HepG2 (cell line): ENCODE data around the gene RTF1. TPM values are rescaled to one million over a fixed set of nuclear protein-coding genes. Genes with fewer than 3 reads are reported as not detected.

ENCODE experiments used
- AHR ChIP-seq: IDR thresholded peaks from 2 replicates; pipeline ENCODE4 v1.6.1; 2018; ENCODE audit warnings: missing genetic modification reagents, missing compliant biosample characterization
- ARNT2 ChIP-seq: sonication (generic); formaldehyde crosslinking; IDR thresholded peaks from 2 replicates; pipeline ENCODE4 v1.8.0; 2022; ENCODE audit warnings: mild to moderate bottlenecking, low read depth, missing genetic modification reagents, moderate library complexity
- CBX5 ChIP-seq: sonication (generic); formaldehyde crosslinking; IDR thresholded peaks from 2 replicates; pipeline ENCODE4 v1.4.0; 2020; ENCODE audit warnings: missing genetic modification reagents, borderline replicate concordance
- DNMT1 ChIP-seq: sonication (generic); formaldehyde crosslinking; IDR thresholded peaks from 2 replicates; pipeline ENCODE4 v1.5.1; 2020; ENCODE audit warnings: mild to moderate bottlenecking, missing genetic modification reagents
- ELF1 ChIP-seq: sonication (generic); formaldehyde crosslinking; IDR thresholded peaks from 2 replicates; pipeline ENCODE4 v1.4.0; 2020; ENCODE audit warnings: missing genetic modification reagents
- KDM5A ChIP-seq: fragments of 200-600 bp; sonication (generic); IDR thresholded peaks from 2 replicates; pipeline ENCODE4 v1.7.0; 2018; ENCODE audit warnings: antibody characterized with exemption, mild to moderate bottlenecking, low read length, borderline replicate concordance
- KLF16 ChIP-seq, 2 experiments: sonication (generic) in 1 of 2; formaldehyde crosslinking in 1 of 2; IDR thresholded peaks; 2 replicates each; pipeline versions ENCODE4 v1.6.1 to v1.8.0; 2016 to 2023; ENCODE audit warnings: missing genetic modification reagents in 2 of 2, missing compliant biosample characterization in 1 of 2
- MZF1 ChIP-seq: sonication (generic); formaldehyde crosslinking; IDR thresholded peaks from 2 replicates; pipeline ENCODE4 v1.8.1; 2023; ENCODE audit warnings: mild to moderate bottlenecking, missing genetic modification reagents, borderline replicate concordance
- NONO ChIP-seq, 2 experiments: fragments of 450-650 bp in 1 of 2; sonication (generic) in 1 of 2; formaldehyde crosslinking in 1 of 2; IDR thresholded peaks in 1 of 2; conservative IDR thresholded peaks in 1 of 2; 2 replicates each; pipeline versions ENCODE4 v1.6.1 to v1.8.0; 2017 to 2022; ENCODE audit warnings: mild to moderate bottlenecking in 1 of 2, missing genetic modification reagents in 1 of 2, moderate library complexity in 1 of 2
- PAX8 ChIP-seq: sonication (generic); formaldehyde crosslinking; IDR thresholded peaks from 2 replicates; pipeline ENCODE4 v1.8.0; 2022; ENCODE audit warnings: mild to moderate bottlenecking, missing genetic modification reagents, borderline replicate concordance
- RCOR2 ChIP-seq: IDR thresholded peaks from 2 replicates; pipeline ENCODE4 v1.6.1; 2016; ENCODE audit warnings: missing biosample characterization, missing genetic modification reagents
- REXO4 ChIP-seq: sonication (generic); formaldehyde crosslinking; IDR thresholded peaks from 2 replicates; pipeline ENCODE4 v1.8.0; 2022; ENCODE audit warnings: missing genetic modification reagents, mild to moderate bottlenecking, borderline replicate concordance
- SKI ChIP-seq: fragments of 450-650 bp; IDR thresholded peaks from one replicate; pipeline ENCODE4 v1.6.1; 2018; ENCODE audit warnings: mild to moderate bottlenecking; ENCODE audit not compliant: partially characterized antibody
- SOX13 ChIP-seq, 3 experiments: fragments of 450-650 bp in 1 of 3; sonication (generic) in 1 of 3; formaldehyde crosslinking in 1 of 3; IDR thresholded peaks in 2 of 3; conservative IDR thresholded peaks in 1 of 3; 2 replicates each; pipeline versions ENCODE4 v1.5.0 to v1.6.1; 2016 to 2020; ENCODE audit warnings: antibody characterized with exemption in 1 of 3, mild to moderate bottlenecking in 1 of 3, missing compliant biosample characterization in 1 of 3, missing genetic modification reagents in 1 of 3, moderate library complexity in 1 of 3
- SRSF9 ChIP-seq: fragments of 200-400 bp; formaldehyde crosslinking; IDR thresholded peaks from 2 replicates; pipeline ENCODE4 v1.6.1; 2018; ENCODE audit warnings: borderline replicate concordance, mild to moderate bottlenecking, low read depth, low read length; ENCODE audit not compliant: insufficient read depth, poor library complexity, severe bottlenecking
- TMF1 ChIP-seq: sonication (generic); formaldehyde crosslinking; IDR thresholded peaks from 2 replicates; pipeline ENCODE4 v1.8.1; 2022; ENCODE audit warnings: low read depth, missing genetic modification reagents
- ZNF234 ChIP-seq: sonication (generic); formaldehyde crosslinking; conservative IDR thresholded peaks from 2 replicates; pipeline ENCODE4 v1.5.1; 2020; ENCODE audit warnings: mild to moderate bottlenecking, missing genetic modification reagents
- ZNF3 ChIP-seq: IDR thresholded peaks from 2 replicates; pipeline ENCODE4 v1.7.0; 2017; ENCODE audit warnings: inconsistent platforms
- ZNF337 ChIP-seq: sonication (generic); formaldehyde crosslinking; IDR thresholded peaks from 2 replicates; pipeline ENCODE4 v1.5.1; 2020; ENCODE audit warnings: missing genetic modification reagents, low read depth, mild to moderate bottlenecking, borderline replicate concordance
- ZNF513 ChIP-seq: sonication (generic); formaldehyde crosslinking; conservative IDR thresholded peaks from 2 replicates; pipeline ENCODE4 v1.5.0; 2020; ENCODE audit warnings: missing genetic modification reagents
- ZNF572 ChIP-seq: sonication (generic); formaldehyde crosslinking; IDR thresholded peaks from 2 replicates; pipeline ENCODE4 v1.5.1; 2020; ENCODE audit warnings: mild to moderate bottlenecking, missing genetic modification reagents
- ZNF687 ChIP-seq: sonication (generic); formaldehyde crosslinking; IDR thresholded peaks from 2 replicates; pipeline ENCODE4 v1.5.1; 2020; ENCODE audit warnings: mild to moderate bottlenecking, missing genetic modification reagents, moderate library complexity
- ZNF720 ChIP-seq: sonication (generic); formaldehyde crosslinking; IDR thresholded peaks from 2 replicates; pipeline ENCODE4 v1.4.0; 2020; ENCODE audit warnings: missing genetic modification reagents
- ZNF790 ChIP-seq: sonication (generic); formaldehyde crosslinking; IDR thresholded peaks from 2 replicates; pipeline ENCODE4 v1.8.0; 2022; ENCODE audit warnings: missing genetic modification reagents, mild to moderate bottlenecking, borderline replicate concordance
- polyA plus RNA-seq, 8 experiments: library from polyadenylated mRNA; depleted of rRNA in 3 of 8; stranded (reverse) in 7 of 8; unstranded in 1 of 8; fragments of >200 nt; fragmentation: Illumina TruSeq in 4 of 8; extraction: Trizol in 4 of 8; gene quantifications; 2 replicates each; pipeline versions ENCODE4 v1.2.1 to v1.2.3, GENCODE V29; 2011 to 2016; ENCODE audit warnings: low read depth in 4 of 8, missing spikeins in 1 of 8, mixed read lengths in 1 of 8; ENCODE audit not compliant: insufficient read depth in 1 of 8
- total RNA-seq, 5 experiments: library from RNA; depleted of rRNA; stranded (reverse); fragments of >200 nt; fragmentation: Illumina TruSeq; extraction: Trizol; gene quantifications; 2 replicates each; pipeline ENCODE4 v1.2.3, GENCODE V29; 2016; ENCODE audit warnings: low read depth in 1 of 5

RTF1 gene
- total and polyA plus RNA-seq, 2 of the 13 experiments (the other 11 are each of a cell fraction or from before 2014, with no cell fraction given) = 13.9 to 17.9 TPM

- no peak for TF ChIP-seq CBX5 (CRISPR knock-in tag)
- TF ChIP-seq AHR (CRISPR knock-in tag) = no peak
- TF ChIP-seq NONO (IDR thresholded peaks at IDR 0.05) = no peak
- peak; percentile 61 for TF ChIP-seq NONO (CRISPR knock-in tag; conservative IDR thresholded peaks at IDR 0.05)
- no peak for TF ChIP-seq KDM5A
- TF ChIP-seq PAX8 = peak; percentile 82; the same call in 1 of the 2 replicates
- no peak for TF ChIP-seq DNMT1 (CRISPR knock-in tag)
- peak; percentile 82; the same call in 1 of the 2 replicates for TF ChIP-seq MZF1 (CRISPR knock-in tag)
- 0 out of 2 replicates have a peak, but pooled peaks have one; percentile 69 for TF ChIP-seq RCOR2 (CRISPR knock-in tag)
- TF ChIP-seq ZNF790 (CRISPR knock-in tag) = no peak
- no peak for TF ChIP-seq ZNF3 (CRISPR knock-in tag)
- peak; percentile 53 for TF ChIP-seq SKI
- no peak for TF ChIP-seq REXO4 (CRISPR knock-in tag)
- no peak for TF ChIP-seq KLF16 (CRISPR knock-in tag; IDR thresholded peaks at IDR 0.05)
- TF ChIP-seq ZNF572 (CRISPR knock-in tag) = 0 out of 2 replicates have a peak, but pooled peaks have one; percentile 32
- no peak for TF ChIP-seq SRSF9
- no peak for TF ChIP-seq ZNF337 (CRISPR knock-in tag)
- peak; percentile 58 for TF ChIP-seq ELF1 (CRISPR knock-in tag)
- TF ChIP-seq ZNF720 (CRISPR knock-in tag) = no peak
- no peak for TF ChIP-seq ZNF513 (CRISPR knock-in tag)
- peak; percentile 24 for TF ChIP-seq ARNT2 (CRISPR knock-in tag)
- peak; percentile 88 for TF ChIP-seq ZNF687 (CRISPR knock-in tag)
- TF ChIP-seq SOX13 (IDR thresholded peaks at IDR 0.05) = no peak
- peak in 1 of 2 experiments; percentile 62; a peak in 2 of 4 replicates for TF ChIP-seq SOX13 (CRISPR knock-in tag; conservative IDR thresholded peaks at IDR 0.05 in 1 of 2, IDR thresholded peaks at IDR 0.05 in 1 of 2)
- peak; percentile 80; the same call in 1 of the 2 replicates for TF ChIP-seq ZNF234 (CRISPR knock-in tag)
- TF ChIP-seq TMF1 = no peak
Measured at GRCh38 chr15:41493205-41493901, 76.5 kb downstream of the RTF1 start, which contains the start of gene ITPKA (continued).
